ENCODE data around the gene AJAP1.

GRCh38 chr1:4734791-4735190, 80.4 kb downstream of the AJAP1 start:
- TF ChIP-seq MAX (IDR thresholded peaks at IDR 0.05) (no peak), CTCF (IDR thresholded peaks at IDR 0.05 in 2 of 3, conservative IDR thresholded peaks at IDR 0.05 in 1 of 3; ENCODE audit: borderline replicate concordance in 1 of 3, insufficient read depth in 1 of 3, low read depth in 2 of 3, low read length in 2 of 3) (no peak), SP1 (IDR thresholded peaks at IDR 0.05; ENCODE audit: low read depth) (no peak), JUND (IDR thresholded peaks at IDR 0.05) (no peak), POLR2A (IDR thresholded peaks at IDR 0.05; ENCODE audit: borderline replicate concordance, extremely low read depth, insufficient read depth, insufficient read length) (no peak)

Measured in HCT116 (cell line).